HCT116 (cell line): ENCODE measurements around the gene USP47. TPM values are rescaled to one million over a fixed set of nuclear protein-coding genes. Genes with fewer than 3 reads are reported as not detected.

Source experiments
- ATAC-seq: fragments of 200-7000 bp; cut with Tn5 transposase; 2 replicates; pipeline ENCODE4 v1.9.1; 2020; ENCODE audit warnings: mild to moderate bottlenecking, moderate library complexity
- BruUV-seq: library from RNA; stranded (reverse); fragments of 400-500 nt; replicated peaks from 2 replicates; lab custom pipeline; 2021; lab: Mats Ljungman, UMichigan
- CTCF ChIA-PET: fragments of 300-600 bp; sonication (Branson Sonifier 250); formaldehyde crosslinking; loops from one replicate; lab custom pipeline; 2021; ENCODE audit warnings: antibody characterized with exemption; lab: Charles Lee
- POLR2A ChIA-PET: fragments of 300-600, 350-600 bp; sonication (Branson Sonifier 250); formaldehyde crosslinking; loops from one replicate; lab custom pipeline; 2021; ENCODE audit warnings: antibody characterized with exemption; lab: Charles Lee
- RAD21 ChIA-PET, 2 experiments: fragments of 300-600 bp; sonication (Branson Sonifier 250); formaldehyde crosslinking; loops; one replicate each; lab custom pipeline; 2023; ENCODE audit warnings: low total read pairs in 2 of 2; ENCODE audit not compliant: uncharacterized antibody in 2 of 2, unreplicated experiment in 2 of 2, low non-redundant PET in 1 of 2; lab: Charles Lee
- DNase-seq: peaks from one replicate; pipeline ENCODE4 v3.0.0-alpha.2; 2010; ENCODE audit warnings: low read depth, low spot score
- H2AFZ ChIP-seq: fragments of 200-600 bp; shearing (Covaris generic), sonication (generic); 2 replicates; pipeline ENCODE4 v1.6.1; 2017; ENCODE audit warnings: low read depth, mixed run types, mixed read lengths, antibody characterized with exemption, low read length; ENCODE audit not compliant: poor library complexity, severe bottlenecking
- H3K27ac ChIP-seq: 2 replicates; pipeline ENCODE4 v1.5.1; 2012; ENCODE audit warnings: low read depth, low read length
- H3K27me3 ChIP-seq: fragments of 200-600 bp; sonication (generic); 2 replicates; pipeline ENCODE4 v1.6.1; 2016; ENCODE audit warnings: mixed run types, low read length, mixed read lengths; ENCODE audit not compliant: insufficient read depth
- H3K36me3 ChIP-seq, 2 experiments: fragments of 200-500 bp in 1 of 2; fragments of 200-600 bp in 1 of 2; sonication (Bioruptor generic) in 1 of 2; sonication (generic) in 1 of 2; 2 replicates each; pipeline versions ENCODE4 v1.5.1 to v1.6.1; 2014 to 2016; ENCODE audit warnings: low read length in 2 of 2, inconsistent platforms in 1 of 2, mixed read lengths in 1 of 2, mixed run types in 1 of 2; ENCODE audit not compliant: insufficient read depth in 2 of 2, control insufficient read depth in 1 of 2
- H3K4me1 ChIP-seq, 2 experiments: fragments of 200-600 bp in 1 of 2; sonication (generic) in 1 of 2; 2 replicates each; pipeline versions ENCODE4 v1.5.1 to v1.6.1; 2012 to 2017; ENCODE audit warnings: low read length in 2 of 2, inconsistent platforms in 1 of 2, mild to moderate bottlenecking in 1 of 2, mixed read lengths in 1 of 2, mixed run types in 1 of 2, moderate library complexity in 1 of 2; ENCODE audit not compliant: insufficient read depth in 2 of 2, control insufficient read depth in 1 of 2
- H3K4me2 ChIP-seq: fragments of 200-600 bp; sonication (generic); 2 replicates; pipeline ENCODE4 v1.6.1; 2017; ENCODE audit warnings: mixed run types, low read length, mixed read lengths
- H3K4me3 ChIP-seq, 2 experiments: fragments of 200-600 bp in 1 of 2; sonication (generic) in 1 of 2; replicated peaks in 1 of 2; 2 replicates each; pipeline ENCODE4 v1.5.1; 2011 to 2016; ENCODE audit warnings: low read length in 2 of 2, control low read depth in 1 of 2, low read depth in 1 of 2, mild to moderate bottlenecking in 1 of 2, mixed read lengths in 1 of 2, mixed run types in 1 of 2
- H3K79me2 ChIP-seq: fragments of 200-600 bp; sonication (generic); 2 replicates; pipeline ENCODE4 v1.6.1; 2017; ENCODE audit warnings: mild to moderate bottlenecking, mixed run types, low read length, moderate library complexity, mixed read lengths; ENCODE audit not compliant: insufficient read depth
- H3K9ac ChIP-seq: fragments of 200-600 bp; sonication (generic); 2 replicates; pipeline ENCODE4 v1.6.1; 2016; ENCODE audit warnings: low read length, mixed read lengths
- H3K9me2 ChIP-seq: fragments of 200-600 bp; sonication (generic), shearing (Covaris generic); 2 replicates; pipeline ENCODE4 v1.6.1; 2017; ENCODE audit warnings: mixed run types, mild to moderate bottlenecking, moderate library complexity; ENCODE audit not compliant: insufficient read depth
- H3K9me3 ChIP-seq, 2 experiments: fragments of 200-500 bp in 1 of 2; fragments of 200-600 bp in 1 of 2; sonication (Bioruptor generic) in 1 of 2; sonication (generic) in 1 of 2; 2 replicates each; pipeline ENCODE4 v1.6.1; 2014 to 2017; ENCODE audit warnings: low read length in 2 of 2, mixed read lengths in 2 of 2, inconsistent platforms in 1 of 2, low read depth in 1 of 2, mild to moderate bottlenecking in 1 of 2, mixed run types in 1 of 2, moderate library complexity in 1 of 2; ENCODE audit not compliant: control insufficient read depth in 1 of 2, insufficient read depth in 1 of 2
- H4K20me1 ChIP-seq: fragments of 200-600 bp; sonication (generic), shearing (Covaris generic); 2 replicates; pipeline ENCODE4 v1.6.1; 2017; ENCODE audit warnings: mixed run types, mild to moderate bottlenecking, moderate library complexity; ENCODE audit not compliant: insufficient read depth
- ATF3 ChIP-seq: IDR thresholded peaks from 2 replicates; pipeline ENCODE4 v1.6.1; 2012
- CBX3 ChIP-seq: IDR thresholded peaks from 2 replicates; pipeline ENCODE4 v1.6.1; 2012; ENCODE audit warnings: low read depth
- CEBPB ChIP-seq: IDR thresholded peaks from 2 replicates; pipeline ENCODE4 v1.6.1; 2012; ENCODE audit warnings: low read depth
- CTCF ChIP-seq, 3 experiments: fragments of 200-600 bp in 1 of 3; sonication (generic) in 1 of 3; IDR thresholded peaks in 2 of 3; conservative IDR thresholded peaks in 1 of 3; 2 replicates each; pipeline ENCODE4 v1.5.1; 2012 to 2017; ENCODE audit warnings: low read depth in 2 of 3, low read length in 2 of 3, antibody characterized with exemption in 1 of 3, borderline replicate concordance in 1 of 3, control low read depth in 1 of 3, mild to moderate bottlenecking in 1 of 3, mixed read lengths in 1 of 3, mixed run types in 1 of 3, moderate library complexity in 1 of 3; ENCODE audit not compliant: insufficient read depth in 1 of 3
- EGR1 ChIP-seq: IDR thresholded peaks from 2 replicates; pipeline ENCODE4 v1.6.1; 2012; ENCODE audit warnings: low read depth
- ELF1 ChIP-seq: IDR thresholded peaks from 2 replicates; pipeline ENCODE4 v1.6.1; 2012; ENCODE audit warnings: low read depth, borderline replicate concordance
- EZH2 ChIP-seq: fragments of 200-600 bp; sonication (generic); IDR thresholded peaks from 2 replicates; pipeline ENCODE4 v1.6.1; 2017; ENCODE audit warnings: antibody characterized with exemption, mixed run types
- EZH2phosphoT487 ChIP-seq: fragments of 200-600 bp; IDR thresholded peaks from 2 replicates; pipeline ENCODE4 v1.6.1; 2018; ENCODE audit warnings: antibody characterized with exemption, borderline replicate concordance
- FOSL1 ChIP-seq: IDR thresholded peaks from 2 replicates; pipeline ENCODE4 v1.6.1; 2012; ENCODE audit warnings: low read depth
- JUND ChIP-seq: IDR thresholded peaks from 2 replicates; pipeline ENCODE4 v1.6.1; 2012
- POLR2A ChIP-seq: IDR thresholded peaks from 2 replicates; pipeline ENCODE4 v1.7.0; 2011; ENCODE audit warnings: borderline replicate concordance; ENCODE audit not compliant: insufficient read depth, insufficient read length; ENCODE audit errors: extremely low read depth
- SP1 ChIP-seq: IDR thresholded peaks from 2 replicates; pipeline ENCODE4 v1.6.1; 2012; ENCODE audit warnings: low read depth
- SRF ChIP-seq: IDR thresholded peaks from 2 replicates; pipeline ENCODE4 v1.6.1; 2012; ENCODE audit warnings: low read depth
- TCF7L2 ChIP-seq: IDR thresholded peaks from 2 replicates; pipeline ENCODE4 v1.7.0; 2011; ENCODE audit warnings: borderline replicate concordance, inconsistent platforms; ENCODE audit not compliant: insufficient read depth, insufficient read length; ENCODE audit errors: extremely low read depth
- YY1 ChIP-seq: IDR thresholded peaks from 2 replicates; pipeline ENCODE4 v1.6.1; 2011; ENCODE audit warnings: low read length, low read depth, moderate library complexity, mild to moderate bottlenecking; ENCODE audit not compliant: insufficient replicate concordance; ENCODE audit errors: extremely low read depth
- ZBTB33 ChIP-seq: IDR thresholded peaks from 2 replicates; pipeline ENCODE4 v1.6.1; 2011; ENCODE audit warnings: mild to moderate bottlenecking, low read length, moderate library complexity; ENCODE audit not compliant: insufficient replicate concordance; ENCODE audit errors: extremely low read depth
- ZNF274 ChIP-seq: fragments of 200-500 bp; sonication (Bioruptor generic); IDR thresholded peaks from 2 replicates; pipeline ENCODE4 v1.6.1; 2014; ENCODE audit warnings: mild to moderate bottlenecking, low read depth, low read length, inconsistent platforms
- intact Hi-C: fragments of 100-400 bp; cut with micrococcal nuclease; formaldehyde crosslinking; loops from 2 replicates; pipeline ENCODE4 v1.10.0; 2022
- total RNA-seq: library from RNA; stranded (reverse); gene quantifications from one replicate; pipeline ENCODE4 v1.2.1, GENCODE V29; 2021; ENCODE audit not compliant: unreplicated experiment
- TF ChIP-seq, protein P1 (sequence below): IDR thresholded peaks from 2 replicates; pipeline ENCODE4 v1.6.1; 2012
- TF ChIP-seq, protein P2 (sequence below): IDR thresholded peaks from 2 replicates; pipeline ENCODE4 v1.6.1; 2012; ENCODE audit warnings: low read depth

The USP47 gene
- total RNA-seq, 1 experiment from 2014 or later, result 18.9 TPM

DNA sequence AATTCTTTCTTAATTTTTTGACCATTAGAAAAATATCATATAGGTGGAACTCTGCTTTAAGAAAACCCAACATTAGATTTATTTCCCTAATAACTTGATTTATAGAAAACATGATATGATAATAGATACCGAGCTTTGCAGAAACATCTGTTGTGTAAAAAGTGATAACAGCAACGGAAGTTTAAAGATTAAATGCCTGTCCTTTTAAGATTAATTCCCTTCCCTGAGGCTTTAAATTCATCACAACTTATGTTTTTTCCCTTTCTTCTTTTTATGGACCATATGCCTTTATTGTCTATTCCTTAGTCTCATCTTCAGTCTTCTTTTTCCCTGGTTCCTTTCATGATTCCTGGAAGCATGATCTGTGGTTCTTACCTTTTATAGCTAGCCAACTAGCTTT is 1.9 kb downstream of the USP47 start (continued):
- TF ChIP-seq YY1, result no peak
- TF ChIP-seq, protein P1, sequence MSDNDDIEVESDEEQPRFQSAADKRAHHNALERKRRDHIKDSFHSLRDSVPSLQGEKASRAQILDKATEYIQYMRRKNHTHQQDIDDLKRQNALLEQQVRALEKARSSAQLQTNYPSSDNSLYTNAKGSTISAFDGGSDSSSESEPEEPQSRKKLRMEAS, result no peak
- TF ChIP-seq EGR1, result no peak
- no peak for TF ChIP-seq CEBPB
- TF ChIP-seq ATF3, result no peak
- no peak for TF ChIP-seq JUND
- no peak for TF ChIP-seq EZH2phosphoT487
- no peak for TF ChIP-seq SRF
- TF ChIP-seq, protein P2, sequence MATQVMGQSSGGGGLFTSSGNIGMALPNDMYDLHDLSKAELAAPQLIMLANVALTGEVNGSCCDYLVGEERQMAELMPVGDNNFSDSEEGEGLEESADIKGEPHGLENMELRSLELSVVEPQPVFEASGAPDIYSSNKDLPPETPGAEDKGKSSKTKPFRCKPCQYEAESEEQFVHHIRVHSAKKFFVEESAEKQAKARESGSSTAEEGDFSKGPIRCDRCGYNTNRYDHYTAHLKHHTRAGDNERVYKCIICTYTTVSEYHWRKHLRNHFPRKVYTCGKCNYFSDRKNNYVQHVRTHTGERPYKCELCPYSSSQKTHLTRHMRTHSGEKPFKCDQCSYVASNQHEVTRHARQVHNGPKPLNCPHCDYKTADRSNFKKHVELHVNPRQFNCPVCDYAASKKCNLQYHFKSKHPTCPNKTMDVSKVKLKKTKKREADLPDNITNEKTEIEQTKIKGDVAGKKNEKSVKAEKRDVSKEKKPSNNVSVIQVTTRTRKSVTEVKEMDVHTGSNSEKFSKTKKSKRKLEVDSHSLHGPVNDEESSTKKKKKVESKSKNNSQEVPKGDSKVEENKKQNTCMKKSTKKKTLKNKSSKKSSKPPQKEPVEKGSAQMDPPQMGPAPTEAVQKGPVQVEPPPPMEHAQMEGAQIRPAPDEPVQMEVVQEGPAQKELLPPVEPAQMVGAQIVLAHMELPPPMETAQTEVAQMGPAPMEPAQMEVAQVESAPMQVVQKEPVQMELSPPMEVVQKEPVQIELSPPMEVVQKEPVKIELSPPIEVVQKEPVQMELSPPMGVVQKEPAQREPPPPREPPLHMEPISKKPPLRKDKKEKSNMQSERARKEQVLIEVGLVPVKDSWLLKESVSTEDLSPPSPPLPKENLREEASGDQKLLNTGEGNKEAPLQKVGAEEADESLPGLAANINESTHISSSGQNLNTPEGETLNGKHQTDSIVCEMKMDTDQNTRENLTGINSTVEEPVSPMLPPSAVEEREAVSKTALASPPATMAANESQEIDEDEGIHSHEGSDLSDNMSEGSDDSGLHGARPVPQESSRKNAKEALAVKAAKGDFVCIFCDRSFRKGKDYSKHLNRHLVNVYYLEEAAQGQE, result no peak
- TF ChIP-seq CBX3, result no peak

- Histone ChIP-seq H4K20me1 (peaks cover 6% of the 10 kb centered on the region; the same call in 1 of the 2 replicates), H3K4me3 (no peak overlapping the region), H3K36me3 (no peaks in the 10 kb centered on the region), H3K27ac (no peak overlapping the region), H3K9ac (no peak overlapping the region), H3K27me3 (no peaks in the 10 kb centered on the region), H3K79me2 (peaks cover 75% of the 10 kb centered on the region), H3K9me2 (no peaks in the 10 kb centered on the region), H2AFZ (no peak overlapping the region), H3K4me2 (peak overlapping the region; percentile 89), H3K9me3 (no peaks in the 10 kb centered on the region), H3K4me1 (peaks cover 34 to 48% of the 10 kb centered on the region in 2 experiments)
- DNase-seq (no peak), ATAC-seq (no peak)
- ChIA-PET POLR2A (interaction anchor here (0.9 kb wide), 1 partner anchor 27 kb away, joined by 4 read pairs; no protein-coding TSS in a partner anchor), RAD21 (no interaction called here), CTCF (interaction anchor here (1.3 kb wide), 1 partner anchor 57 kb away, joined by 3 read pairs; no protein-coding TSS in a partner anchor)
- intact Hi-C loops, result no loop called here
- BruUV-seq, result no TSS peak
- no peak for TF ChIP-seq SP1
- no peak for TF ChIP-seq CBX3
- no peak for TF ChIP-seq FOSL1
- no peak for TF ChIP-seq JUND
- TF ChIP-seq TCF7L2, result no peak
- no peak for TF ChIP-seq POLR2A
- no peak for TF ChIP-seq ZNF274
- TF ChIP-seq EGR1, result no peak
- TF ChIP-seq ELF1, result no peak
- TF ChIP-seq EZH2, result no peak
- TF ChIP-seq CTCF (IDR thresholded peaks at IDR 0.05 in 2 of 3, conservative IDR thresholded peaks at IDR 0.05 in 1 of 3; ENCODE audit: borderline replicate concordance in 1 of 3, insufficient read depth in 1 of 3, low read depth in 2 of 3, low read length in 2 of 3), result no peak
- no peak for TF ChIP-seq ZBTB33
Measured at GRCh38 chr11:11844272-11844671, 2.5 kb downstream of the USP47 start.
